ENCODE results near the gene TMC6.

The TMC6 gene

GRCh38 chr17:78135858-78136500, 7.4 kb upstream of the TMC6 start:
- FAIRE-seq (no peak), DNase-seq (ENCODE audit: insufficient read length, low spot score) (no peak)

- DNase-seq (ENCODE audit: insufficient read length, low spot score) (no peak), FAIRE-seq (no peak)
Measured at GRCh38 chr17:78134899-78135385, 6.4 kb upstream of the TMC6 start.

DNA sequence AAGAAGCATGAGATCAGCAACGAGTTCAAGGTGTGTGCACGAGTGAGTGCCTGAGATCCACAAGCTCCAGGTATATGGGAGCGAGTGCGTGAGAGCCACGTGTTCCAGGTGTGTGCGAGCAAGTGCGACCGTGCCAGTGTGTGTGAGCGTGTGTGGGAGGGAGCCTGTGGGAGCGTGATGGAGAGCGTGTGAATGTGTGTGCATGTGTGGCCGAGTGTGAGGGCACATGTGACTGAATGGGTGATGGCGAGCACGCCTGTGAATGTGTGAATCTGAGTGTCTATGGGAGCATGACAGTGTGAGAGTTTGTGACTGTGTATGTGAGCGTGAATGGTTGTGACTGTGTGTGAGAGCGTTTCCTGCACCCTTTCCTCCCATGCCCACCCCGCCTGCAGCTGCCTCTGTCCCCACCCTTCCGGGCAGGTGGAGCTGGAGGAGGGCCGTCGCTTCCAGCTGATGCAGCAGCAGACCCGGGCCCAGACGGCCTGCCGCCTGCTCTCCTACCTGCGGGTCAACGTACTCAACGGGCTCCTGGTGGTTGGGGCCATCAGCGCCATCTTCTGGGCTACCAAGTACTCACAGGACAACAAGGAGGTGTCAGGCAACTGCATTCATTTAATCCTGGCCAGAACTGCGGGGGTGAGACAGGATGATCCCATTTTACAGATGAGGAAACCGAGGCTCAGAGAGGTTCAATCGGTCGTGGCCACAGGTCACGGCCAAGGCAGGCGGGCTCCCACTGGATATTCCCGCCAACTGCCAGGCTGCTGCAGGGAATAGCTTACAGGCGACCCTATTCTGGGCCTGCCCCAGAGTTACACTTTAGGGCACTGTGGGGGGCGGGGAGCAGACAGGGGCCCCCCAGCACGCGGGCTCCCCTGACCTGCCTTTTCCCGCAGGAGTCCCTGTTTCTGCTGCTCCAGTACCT, 5.7 kb upstream of the TMC6 start:
- DNase-seq (ENCODE audit: insufficient read length, low spot score) (no peak), FAIRE-seq (peak; percentile 82)

GRCh38 chr17:78133179-78133951, 4.8 kb upstream of the TMC6 start:
- FAIRE-seq, result no peak

DNA sequence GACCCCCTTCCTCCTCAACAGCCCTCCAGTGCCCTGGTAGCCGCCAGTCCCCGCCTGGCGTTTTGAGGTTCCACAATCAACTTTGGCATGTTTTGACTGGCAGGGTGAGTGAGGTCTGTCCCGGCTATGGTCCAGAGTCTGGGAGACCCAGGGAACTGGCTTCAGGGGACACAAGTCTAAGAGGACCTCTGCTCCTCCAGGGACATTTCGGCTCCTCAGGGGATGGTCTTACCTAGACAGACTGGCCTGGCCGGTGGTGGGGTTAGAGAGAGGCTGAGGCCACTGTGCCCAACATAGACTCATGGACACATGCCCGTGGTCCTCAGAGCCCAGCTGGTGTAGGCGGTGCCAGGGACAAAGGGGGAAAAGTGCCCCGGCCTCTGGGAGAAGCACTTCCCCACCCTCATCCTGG, 4.2 kb upstream of the TMC6 start:
- FAIRE-seq (no peak), DNase-seq (ENCODE audit: insufficient read length, low spot score) (no peak)

More at GRCh38 chr17:78133179-78133951, 4.8 kb upstream of the TMC6 start:
- no peak for DNase-seq (ENCODE audit: insufficient read length, low spot score)

GRCh38 chr17:78132084-78132676, 3.6 kb upstream of the TMC6 start:
- no peak for DNase-seq (ENCODE audit: insufficient read length, low spot score)
- peak; percentile 66 for FAIRE-seq

GRCh38 chr17:78131172-78132083, 2.9 kb upstream of the TMC6 start:
- FAIRE-seq (no peak), DNase-seq (ENCODE audit: insufficient read length, low spot score) (no peak)

- peak; percentile 68 for DNase-seq (ENCODE audit: insufficient read length, low spot score)
Measured at GRCh38 chr17:78130437-78131101, 2.0 kb upstream of the TMC6 start, which contains the start of gene TMC8. Gene TMC8, plus strand, starts transcription at chr17:78130771. Its CDS starts 818 bp downstream, at chr17:78131589.

DNA sequence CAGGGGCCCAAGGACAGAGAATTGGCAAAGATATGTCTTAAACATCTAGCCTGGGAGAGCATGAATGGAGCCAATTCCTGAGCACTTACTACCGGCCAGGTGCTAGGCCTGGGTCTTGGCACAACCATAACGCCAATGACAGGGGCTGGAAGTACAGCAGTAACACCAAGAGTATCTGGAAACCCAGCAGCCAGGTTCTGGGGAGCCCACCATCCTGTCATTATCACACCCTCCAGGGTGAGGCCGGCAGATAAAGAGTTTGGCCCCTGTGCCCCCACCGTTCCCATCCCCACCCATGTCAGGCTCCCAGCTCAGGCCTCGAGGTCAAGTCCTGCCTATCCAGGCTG, 1.5 kb upstream of the TMC6 start:
- no peak for FAIRE-seq
- DNase-seq (ENCODE audit: insufficient read length, low spot score), result no peak

More at GRCh38 chr17:78130437-78131101, 2.0 kb upstream of the TMC6 start, which contains the start of gene TMC8:
- peak; percentile 98 for FAIRE-seq

DNA sequence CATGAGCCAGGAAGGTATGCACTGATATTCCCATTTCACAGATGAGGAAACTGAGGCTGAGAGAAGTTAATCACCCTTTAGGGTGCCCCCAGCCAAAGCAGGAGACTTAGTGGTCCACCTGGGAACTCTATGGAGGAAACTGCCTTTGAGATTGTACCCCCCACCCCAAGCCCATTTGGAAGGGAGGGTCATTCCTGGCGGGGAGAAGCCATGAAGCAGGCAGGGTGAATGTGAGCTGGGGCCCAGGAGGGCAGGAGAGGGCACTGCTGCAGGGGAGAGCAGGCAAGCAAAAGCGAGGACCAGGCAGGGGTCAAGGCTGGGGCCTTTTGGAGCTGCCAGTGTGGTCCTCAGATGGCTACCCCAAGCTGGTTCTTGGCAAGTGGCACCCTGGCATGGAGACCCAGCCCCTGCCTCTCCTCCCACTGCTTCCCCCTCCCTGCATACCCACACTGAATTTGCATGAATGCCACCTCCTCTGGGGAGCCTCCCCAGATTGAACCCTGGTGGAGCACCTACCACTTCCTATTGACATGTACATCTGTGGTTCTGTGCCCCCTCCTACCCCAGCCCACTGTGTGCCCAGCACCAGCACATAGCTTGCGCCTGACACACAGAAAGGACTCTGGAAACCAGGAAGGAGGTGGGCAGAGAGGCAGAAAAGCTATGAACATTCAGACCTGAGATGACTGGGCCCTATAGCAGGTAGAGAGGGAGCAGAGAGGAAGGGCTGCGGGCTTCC, 965 bp upstream of the TMC6 start:
- FAIRE-seq (peak; percentile 73), DNase-seq (ENCODE audit: insufficient read length, low spot score) (no peak)

- FAIRE-seq (peak; percentile 48), DNase-seq (ENCODE audit: insufficient read length, low spot score) (no peak)
Measured at GRCh38 chr17:78127888-78128550, 536 bp downstream of the TMC6 start.

- peak; percentile 72 for DNase-seq (ENCODE audit: insufficient read length, low spot score)
- peak; percentile 80 for FAIRE-seq
Measured at GRCh38 chr17:78127239-78127887, 1.2 kb downstream of the TMC6 start.

DNA sequence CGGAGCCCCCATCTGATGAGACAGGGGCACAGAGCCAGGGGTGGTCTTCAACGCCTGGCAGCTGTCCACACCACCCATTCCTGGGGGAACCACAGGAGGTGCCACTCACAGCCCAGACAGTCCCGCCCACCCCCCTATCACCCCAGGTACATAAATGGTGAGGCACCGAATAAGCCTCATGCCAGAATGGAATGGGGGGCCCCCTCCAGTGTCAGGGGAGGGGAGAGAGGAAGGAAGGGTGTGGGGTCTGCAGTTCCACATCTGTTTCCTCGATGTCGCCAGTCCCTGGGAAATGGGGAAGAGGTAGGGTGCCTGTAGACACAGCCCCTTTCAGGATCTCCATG, 1.7 kb downstream of the TMC6 start:
- FAIRE-seq (no peak), DNase-seq (ENCODE audit: insufficient read length, low spot score) (no peak)

- DNase-seq (ENCODE audit: insufficient read length, low spot score), result no peak
- no peak for FAIRE-seq
Measured at GRCh38 chr17:78125976-78126894, 2.3 kb downstream of the TMC6 start.

DNA sequence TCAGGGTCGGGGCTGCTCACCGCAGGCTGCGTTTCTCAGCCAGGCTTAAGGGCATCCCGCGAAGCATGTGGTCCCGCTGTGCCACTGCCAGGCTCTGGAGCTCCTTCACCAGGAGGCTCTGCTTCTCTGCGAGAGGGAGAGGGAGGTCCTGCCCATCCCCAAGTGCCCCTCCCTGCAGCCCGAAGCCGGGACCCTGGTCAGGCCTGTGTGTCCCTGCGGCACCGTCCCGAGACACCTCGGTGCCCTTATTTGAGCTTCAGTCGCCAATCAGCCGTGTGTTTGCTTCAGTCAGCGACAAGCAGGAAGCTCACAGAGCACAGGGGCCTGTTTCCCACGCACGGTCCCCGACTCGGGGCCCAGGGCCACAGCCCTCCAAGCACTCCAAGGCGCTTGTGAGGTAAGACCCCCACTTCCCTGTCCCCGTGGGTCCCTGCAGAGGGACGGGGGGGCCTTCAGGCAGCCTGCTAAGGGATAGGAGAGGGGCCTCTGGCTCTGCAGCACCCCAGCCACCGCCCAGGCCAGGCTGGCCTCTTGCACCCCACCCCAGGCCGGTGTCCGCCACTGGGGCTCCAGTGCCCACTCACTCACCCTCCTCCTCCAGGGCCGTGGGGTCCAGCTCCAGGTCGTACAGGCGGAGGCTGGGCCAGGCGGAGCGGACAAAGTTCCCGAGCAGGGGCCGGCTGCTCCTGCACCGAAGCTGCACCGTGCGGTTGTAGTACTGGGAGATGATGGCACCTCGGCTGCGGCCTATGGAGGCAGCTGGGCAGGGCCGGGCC, 3.2 kb downstream of the TMC6 start:
- FAIRE-seq (peak; percentile 72), DNase-seq (ENCODE audit: insufficient read length, low spot score) (no peak)

DNA sequence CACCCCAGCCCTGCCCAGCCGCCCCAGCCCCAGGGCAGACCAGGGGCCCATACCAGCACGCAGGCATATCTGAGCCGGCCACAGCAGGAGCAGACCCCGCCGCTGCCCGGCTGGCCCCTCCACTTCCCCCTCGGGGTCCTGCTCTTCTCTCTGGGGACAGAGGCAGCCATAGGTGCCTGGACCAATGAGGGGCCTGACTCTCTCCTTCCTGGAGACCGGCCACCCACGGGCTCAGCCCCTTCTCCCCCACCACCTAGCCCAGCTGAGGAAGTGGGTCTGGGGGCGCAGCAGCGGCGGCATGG, 3.8 kb downstream of the TMC6 start:
- DNase-seq (ENCODE audit: insufficient read length, low spot score) (no peak), FAIRE-seq (no peak)
